Left lung (tissue), 10 donors: ENCODE data around the gene PRSS38. TPM values are rescaled to one million over a fixed set of nuclear protein-coding genes. Genes with fewer than 3 reads are reported as not detected.

Source experiments
- ATAC-seq: fragments of 200-7000 bp; cut with Tn5 transposase; one replicate; pipeline ENCODE4 v1.9.1; 2020; ENCODE audit warnings: moderate library complexity
- DNase-seq, 4 donors: peaks; one replicate each; pipeline ENCODE4 v3.0.0-alpha.2; 2013 to 2020
- H3K27ac ChIP-seq, 2 donors: fragments of 200-600 bp; sonication (generic) in 1 of 2; one replicate each; pipeline versions ENCODE4 v1.5.0 to v1.8.0; 2020 to 2021
- H3K27me3 ChIP-seq, 2 donors: fragments of 200-600 bp; sonication (generic) in 1 of 2; one replicate each; pipeline versions ENCODE4 v1.5.0 to v1.8.0; 2020 to 2021
- H3K36me3 ChIP-seq, 2 donors: fragments of 200-600 bp; sonication (generic) in 1 of 2; one replicate each; pipeline versions ENCODE4 v1.5.0 to v1.8.0; 2020 to 2021
- H3K4me1 ChIP-seq, 2 donors: fragments of 200-600 bp; one replicate each; pipeline ENCODE4 v1.8.0; 2021
- H3K4me3 ChIP-seq, 2 donors: fragments of 200-600 bp; sonication (generic) in 1 of 2; one replicate each; pipeline versions ENCODE4 v1.5.0 to v1.8.0; 2020 to 2021; ENCODE audit warnings: mild to moderate bottlenecking in 1 of 2
- H3K9me3 ChIP-seq, 2 donors: fragments of 200-600 bp; sonication (generic) in 1 of 2; one replicate each; pipeline versions ENCODE4 v1.5.0 to v1.8.0; 2020 to 2021
- CTCF ChIP-seq, 2 donors: fragments of 200-600 bp; sonication (generic) in 1 of 2; IDR thresholded peaks; one replicate each; pipeline versions ENCODE4 v1.5.0 to v1.8.0; 2021; ENCODE audit warnings: antibody characterized with exemption in 2 of 2
- intact Hi-C, 2 donors: fragments of 100-400 bp; cut with DNase I; formaldehyde crosslinking; loops; one replicate each; pipeline versions ENCODE4 v1.11.2 to v1.14.2; 2022
- polyA plus RNA-seq, 6 donors: library from polyadenylated mRNA; unstranded; fragments of 120-200 nt; gene quantifications; one replicate each; pipeline ENCODE4 v1.2.1, GENCODE V29; 2013; ENCODE audit not compliant: insufficient read length in 6 of 6
- total RNA-seq, 2 donors: library from RNA; stranded (reverse); fragmentation: NEBNext Ultra II Directional; extraction: Animal tissue kit (Norgen Biotek cat#: 25700); gene quantifications; one replicate each; pipeline ENCODE4 v1.2.1, GENCODE V29; 2021
- donor health status: DM: no; HTN: yes; CAD: no.
- donor health status: DM: no; HTN: no; CAD: no.

PRSS38 gene
- total and polyA plus RNA-seq, 8 donors = not detected

- intact Hi-C loops = no loop called here
- Histone ChIP-seq H3K27me3 (peaks cover 0 to 4% of the 10 kb centered on the region in 2 donors), H3K27ac (no peak overlapping the region), H3K9me3 (peaks cover 0 to 12% of the 10 kb centered on the region in 2 donors), H3K4me1 (no peaks in the 10 kb centered on the region), H3K36me3 (no peaks in the 10 kb centered on the region), H3K4me3 (no peak overlapping the region)
- no peak for TF ChIP-seq CTCF (IDR thresholded peaks at IDR 0.05)
- ATAC-seq (no peak), DNase-seq (no peak)
These were observed 13.3 kb downstream of the PRSS38 start for GRCh38 chr1:227828786-227829185.

- no peak for TF ChIP-seq CTCF (IDR thresholded peaks at IDR 0.05)
- DNase-seq (no peak), ATAC-seq (no peak)
- H3K36me3 ChIP-seq = no peaks in the 10 kb centered on the region
- intact Hi-C loops = no loop called here
- no peaks in the 10 kb centered on the region for H3K4me1 ChIP-seq
- no peaks in the 10 kb centered on the region for H3K27me3 ChIP-seq
- H3K27ac ChIP-seq = no peak overlapping the region
- no peak overlapping the region for H3K4me3 ChIP-seq
- H3K9me3 ChIP-seq = no peaks in the 10 kb centered on the region
These were observed 22.7 kb downstream of the PRSS38 start for GRCh38 chr1:227838181-227838580.

GRCh38 chr1:227841096-227841495 is 25.6 kb downstream of the PRSS38 start:
- H3K9me3 ChIP-seq = no peaks in the 10 kb centered on the region
- no peak overlapping the region for H3K4me3 ChIP-seq
- DNase-seq (no peak), ATAC-seq (no peak)
- H3K27me3 ChIP-seq = no peaks in the 10 kb centered on the region
- H3K4me1 ChIP-seq = no peaks in the 10 kb centered on the region
- no peak for TF ChIP-seq CTCF (IDR thresholded peaks at IDR 0.05)
- no peak overlapping the region for H3K27ac ChIP-seq
- intact Hi-C loops = no loop called here
- no peaks in the 10 kb centered on the region for H3K36me3 ChIP-seq

GRCh38 chr1:227844320-227845146 is 29.1 kb downstream of the PRSS38 start:
- Histone ChIP-seq H3K27ac (no peak overlapping the region), H3K9me3 (peaks cover 0 to 13% of the 10 kb centered on the region in 2 donors), H3K4me3 (no peak overlapping the region), H3K4me1 (no peaks in the 10 kb centered on the region), H3K27me3 (no peaks in the 10 kb centered on the region), H3K36me3 (no peaks in the 10 kb centered on the region)
- intact Hi-C loops = no loop called here
- no peak for TF ChIP-seq CTCF (IDR thresholded peaks at IDR 0.05)
- DNase-seq = no peak
- ATAC-seq = no peak

- Histone ChIP-seq H3K4me3 (no peak overlapping the region), H3K27ac (no peak overlapping the region), H3K4me1 (no peaks in the 10 kb centered on the region), H3K36me3 (no peaks in the 10 kb centered on the region), H3K27me3 (no peaks in the 10 kb centered on the region), H3K9me3 (peaks cover 0 to 13% of the 10 kb centered on the region in 2 donors)
- no peak for DNase-seq
- intact Hi-C loops = no loop called here
- no peak for TF ChIP-seq CTCF (IDR thresholded peaks at IDR 0.05)
- no peak for ATAC-seq
These were observed 29.6 kb downstream of the PRSS38 start for GRCh38 chr1:227845147-227845458.
